H1 (cell line): ENCODE measurements around the gene HLF. TPM values are rescaled to one million over a fixed set of nuclear protein-coding genes. Genes with fewer than 3 reads are reported as not detected.

Source experiments
- CTCF ChIA-PET: fragments of 300-600 bp; sonication (Branson Sonifier 250); formaldehyde crosslinking; loops from one replicate; lab custom pipeline; 2021; ENCODE audit not compliant: partially characterized antibody; lab: Charles Lee
- POLR2A ChIA-PET: fragments of 300-600 bp; sonication (Branson Sonifier 250); formaldehyde crosslinking; loops from one replicate; lab custom pipeline; 2021; ENCODE audit warnings: inconsistent platforms; ENCODE audit not compliant: partially characterized antibody; lab: Charles Lee
- DNase-seq, 2 experiments: peaks; one replicate each; pipeline versions ENCODE4 v3.0.0 to v3.0.0-alpha.2; 2010 to 2022; ENCODE audit warnings: low spot score in 2 of 2, low read depth in 1 of 2, mixed read lengths in 1 of 2
- FAIRE-seq: peaks from 2 replicates; lab custom pipeline; 2011; peaks lifted over from hg19 to GRCh38; lab: Jason Lieb, UNC
- H2AFZ ChIP-seq: 2 replicates; pipeline ENCODE4 v1.8.1; 2012; ENCODE audit warnings: low read length, inconsistent platforms
- H2AK5ac ChIP-seq: 2 replicates; pipeline ENCODE4 v1.6.1; 2013; ENCODE audit warnings: low read depth, low read length
- H2BK120ac ChIP-seq: replicated peaks from 2 replicates; pipeline ENCODE3; 2013; ENCODE audit warnings: low read depth, low read length, inconsistent platforms
- H2BK12ac ChIP-seq: 2 replicates; pipeline ENCODE4 v1.6.1; 2013; ENCODE audit warnings: low read depth, low read length
- H2BK15ac ChIP-seq: 2 replicates; pipeline ENCODE4 v1.6.1; 2013; ENCODE audit warnings: low read length
- H2BK20ac ChIP-seq: 2 replicates; pipeline ENCODE4 v1.6.1; 2013; ENCODE audit warnings: low read length
- H2BK5ac ChIP-seq: 2 replicates; pipeline ENCODE4 v1.6.1; 2013; ENCODE audit warnings: low read depth, low read length
- H3K14ac ChIP-seq: 2 replicates; pipeline ENCODE4 v1.6.1; 2013; ENCODE audit warnings: inconsistent platforms; ENCODE audit not compliant: insufficient read length
- H3K18ac ChIP-seq: 2 replicates; pipeline ENCODE4 v1.6.1; 2013; ENCODE audit warnings: low read length; ENCODE audit errors: extremely low read depth
- H3K23ac ChIP-seq: 2 replicates; pipeline ENCODE4 v1.6.1; 2013; ENCODE audit warnings: inconsistent platforms; ENCODE audit not compliant: insufficient read length
- H3K23me2 ChIP-seq: 2 replicates; pipeline ENCODE4 v1.6.1; 2013; ENCODE audit warnings: low read depth, low read length
- H3K27ac ChIP-seq: 2 replicates; pipeline ENCODE4 v1.6.1; 2011; ENCODE audit warnings: low read depth, low read length, inconsistent platforms
- H3K27me3 ChIP-seq, 4 experiments: replicated peaks in 1 of 4; 1 replicate in 1 of 4; 2 replicates in 3 of 4; pipeline versions ENCODE4 v1.6.1 to v1.8.1; 2011 to 2013; ENCODE audit warnings: low read length in 3 of 4, mild to moderate bottlenecking in 3 of 4, inconsistent platforms in 2 of 4, mixed read lengths in 2 of 4, moderate library complexity in 1 of 4; ENCODE audit not compliant: control insufficient read depth in 3 of 4, insufficient read depth in 3 of 4; ENCODE audit errors: extremely low read depth in 1 of 4
- H3K36me3 ChIP-seq, 4 experiments: 2 replicates each; pipeline versions ENCODE4 v1.6.1 to v1.8.1; 2011 to 2013; ENCODE audit warnings: mild to moderate bottlenecking in 4 of 4, low read length in 3 of 4, moderate library complexity in 2 of 4, control low read depth in 1 of 4, inconsistent platforms in 1 of 4; ENCODE audit not compliant: insufficient read depth in 4 of 4, control insufficient read depth in 2 of 4
- H3K4ac ChIP-seq: replicated peaks from 2 replicates; pipeline ENCODE3; 2013; ENCODE audit warnings: low read length, low read depth, mixed read lengths, inconsistent platforms; ENCODE audit not compliant: insufficient read length
- H3K4me1 ChIP-seq, 4 experiments: replicated peaks in 1 of 4; 1 replicate in 1 of 4; 2 replicates in 3 of 4; pipeline versions ENCODE4 v1.6.1 to v1.8.1; 2011 to 2013; ENCODE audit warnings: low read length in 3 of 4, inconsistent platforms in 2 of 4, mixed read lengths in 1 of 4; ENCODE audit not compliant: insufficient read depth in 4 of 4, control insufficient read depth in 3 of 4
- H3K4me2 ChIP-seq, 2 experiments: 2 replicates each; pipeline versions ENCODE4 v1.6.1 to v1.8.1; 2011 to 2013; ENCODE audit warnings: low read depth in 2 of 2, low read length in 2 of 2, control low read depth in 1 of 2, inconsistent platforms in 1 of 2, mild to moderate bottlenecking in 1 of 2; ENCODE audit not compliant: insufficient read depth in 1 of 2
- H3K4me3 ChIP-seq, 4 experiments: fragments of 200-600, 300-600 bp in 1 of 4; sonication (generic), shearing (Covaris generic), sonication (Bioruptor Twin) in 1 of 4; 2 replicates each; pipeline versions ENCODE4 v1.5.1 to v1.8.1; 2011 to 2016; ENCODE audit warnings: low read length in 4 of 4, low read depth in 3 of 4, control low read depth in 2 of 4, inconsistent platforms in 2 of 4, mild to moderate bottlenecking in 2 of 4, mixed read lengths in 1 of 4, moderate library complexity in 1 of 4; ENCODE audit not compliant: insufficient read depth in 2 of 4; ENCODE audit errors: extremely low read depth in 1 of 4
- H3K56ac ChIP-seq: replicated peaks from 2 replicates; pipeline ENCODE3; 2013; ENCODE audit warnings: low read depth, mild to moderate bottlenecking, mixed read lengths, low read length, inconsistent platforms; ENCODE audit not compliant: insufficient read length
- H3K79me1 ChIP-seq: 2 replicates; pipeline ENCODE4 v1.6.1; 2013; ENCODE audit warnings: low read depth, low read length, control low read depth
- H3K79me2 ChIP-seq, 2 experiments: 2 replicates each; pipeline versions ENCODE4 v1.6.1 to v1.8.1; 2012 to 2013; ENCODE audit warnings: low read length in 2 of 2, mild to moderate bottlenecking in 2 of 2, inconsistent platforms in 1 of 2; ENCODE audit not compliant: insufficient read depth in 2 of 2, control insufficient read depth in 1 of 2
- H3K9ac ChIP-seq, 4 experiments: replicated peaks in 1 of 4; 1 replicate in 1 of 4; 2 replicates in 3 of 4; pipeline versions ENCODE4 v1.6.1 to v1.8.1; 2011 to 2013; ENCODE audit warnings: low read depth in 3 of 4, low read length in 3 of 4, control low read depth in 2 of 4, mild to moderate bottlenecking in 2 of 4, moderate library complexity in 2 of 4, inconsistent platforms in 1 of 4; ENCODE audit errors: extremely low read depth in 1 of 4
- H3K9me3 ChIP-seq, 2 experiments: 2 replicates each; pipeline versions ENCODE4 v1.6.1 to v1.8.1; 2012 to 2013; ENCODE audit warnings: mild to moderate bottlenecking in 2 of 2, moderate library complexity in 2 of 2, control low read depth in 1 of 2, inconsistent platforms in 1 of 2, low read depth in 1 of 2, low read length in 1 of 2, mixed read lengths in 1 of 2; ENCODE audit not compliant: insufficient read depth in 2 of 2
- H4K20me1 ChIP-seq, 2 experiments: replicated peaks in 1 of 2; 2 replicates each; pipeline versions ENCODE3 to v1.8.1; 2011 to 2013; ENCODE audit warnings: inconsistent platforms in 2 of 2, low read length in 2 of 2, mild to moderate bottlenecking in 1 of 2; ENCODE audit not compliant: insufficient read depth in 2 of 2, control insufficient read depth in 1 of 2
- H4K5ac ChIP-seq: 2 replicates; pipeline ENCODE4 v1.6.1; 2013; ENCODE audit warnings: low read length, low read depth, mixed read lengths, inconsistent platforms; ENCODE audit not compliant: insufficient read length
- H4K8ac ChIP-seq: 2 replicates; pipeline ENCODE4 v1.8.0; 2013; ENCODE audit warnings: mild to moderate bottlenecking, moderate library complexity, low read length, inconsistent platforms; ENCODE audit not compliant: insufficient read depth; ENCODE audit errors: extremely low read depth
- H4K91ac ChIP-seq: replicated peaks from 2 replicates; pipeline ENCODE3; 2013; ENCODE audit warnings: low read length, mixed read lengths, inconsistent platforms; ENCODE audit not compliant: insufficient read length
- BRCA1 ChIP-seq: IDR thresholded peaks from 2 replicates; pipeline ENCODE4 v1.6.1; 2012; ENCODE audit warnings: low read depth, low read length, improper control_type of control experiment
- CEBPB ChIP-seq: IDR thresholded peaks from 2 replicates; pipeline ENCODE4 v1.6.1; 2012; ENCODE audit warnings: low read depth, low read length
- JUND ChIP-seq: IDR thresholded peaks from 2 replicates; pipeline ENCODE4 v1.6.1; 2011; ENCODE audit warnings: mild to moderate bottlenecking, improper control_type of control experiment, low read length
- KDM1A ChIP-seq: fragments of 200-600, 300-600 bp; sonication (generic); IDR thresholded peaks from 2 replicates; pipeline ENCODE4 v1.7.1; 2016; ENCODE audit warnings: mild to moderate bottlenecking, low read length, borderline replicate concordance
- NRF1 ChIP-seq: IDR thresholded peaks from 2 replicates; pipeline ENCODE4 v1.6.1; 2011; ENCODE audit warnings: mild to moderate bottlenecking, low read depth, low read length, improper control_type of control experiment
- RAD21 ChIP-seq, 2 experiments: IDR thresholded peaks in 1 of 2; conservative IDR thresholded peaks in 1 of 2; 2 replicates each; pipeline ENCODE4 v1.6.1; 2011; ENCODE audit warnings: low read depth in 2 of 2, low read length in 2 of 2, improper control_type of control experiment in 1 of 2, inconsistent platforms in 1 of 2, mild to moderate bottlenecking in 1 of 2, moderate library complexity in 1 of 2
- SAP30 ChIP-seq: fragments of 300-600 bp; sonication (generic); IDR thresholded peaks from 2 replicates; pipeline ENCODE4 v1.7.1; 2012; ENCODE audit warnings: low read length, moderate library complexity, mild to moderate bottlenecking, inconsistent platforms; ENCODE audit not compliant: insufficient read depth, insufficient replicate concordance
- SP2 ChIP-seq: IDR thresholded peaks from 2 replicates; pipeline ENCODE4 v1.6.1; 2012; ENCODE audit warnings: mild to moderate bottlenecking, low read length, inconsistent platforms
- WGBS, 2 experiments: shearing (Covaris generic) in 1 of 2; methylation state at CpG; one replicate each; pipeline versions ENCODE4 v1.1.6 to v1.1.7; 2013 to 2015; ENCODE audit warnings: low lambda C conversion rate in 2 of 2, mixed read lengths in 2 of 2, inconsistent platforms in 1 of 2, low coverage in 1 of 2, missing lambda C conversion rate in 1 of 2; ENCODE audit not compliant: insufficient replicate concordance in 2 of 2, insufficient coverage in 1 of 2, insufficient read length in 1 of 2; ENCODE audit errors: extremely low coverage in 1 of 2, missing lambda C conversion rate in 1 of 2; 5-methylcytosine and 5-hydroxymethylcytosine counted together
- polyA plus RNA-seq, 7 experiments: library from polyadenylated mRNA; depleted of rRNA in 3 of 7; stranded (reverse) in 5 of 7; unstranded in 2 of 7; fragments of >200 nt in 5 of 7; fragments of 200-250 nt in 2 of 7; gene quantifications; 1 replicate in 5 of 7; 2 replicates in 1 of 7; 4 replicates in 1 of 7; pipeline versions ENCODE4 v1.2.1 to v1.2.3, GENCODE V29; 2011 to 2013; ENCODE audit warnings: missing spikeins in 2 of 7, mixed read lengths in 2 of 7
- total RNA-seq: library from RNA; stranded (reverse); fragmentation: NEBNext Ultra II Directional; extraction: Animal tissue kit (Norgen Biotek cat#: 25700); gene quantifications from 2 replicates; pipeline ENCODE4 v1.2.1, GENCODE V29; 2021

HLF gene
- total and polyA plus RNA-seq, 2 of the 8 experiments (the other 6 are each of a cell fraction or from before 2014, with no cell fraction given), result 0.39 to 0.60 TPM

DNA sequence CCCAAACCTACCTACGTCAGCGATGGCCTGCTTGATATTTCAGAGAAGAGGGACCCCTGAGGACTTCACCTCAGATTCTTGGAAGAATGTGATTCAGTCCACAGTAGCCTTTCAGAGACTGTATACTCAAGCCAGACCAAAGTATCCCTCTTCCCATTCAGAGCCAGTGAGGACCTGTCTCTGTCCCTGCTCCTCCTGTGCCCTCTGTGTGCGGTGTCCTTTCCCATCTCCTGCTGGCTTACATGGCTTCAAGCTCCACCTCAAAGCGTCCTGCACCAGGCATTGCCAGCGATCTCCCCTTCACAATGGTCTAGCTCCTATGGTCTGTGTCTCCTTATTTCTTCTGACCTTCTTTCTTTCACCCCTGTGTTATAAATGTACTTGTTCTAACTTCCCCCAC, 39.5 kb upstream of the HLF start:
- FAIRE-seq, result no peak
- Histone ChIP-seq H3K4me3 (no peak overlapping the region), H2BK12ac (no peak overlapping the region), H2BK20ac (no peak overlapping the region), H2AFZ (no peak overlapping the region), H3K56ac (no peak overlapping the region), H3K79me1 (no peaks in the 10 kb centered on the region), H3K4ac (no peak overlapping the region)
- no peak for DNase-seq
- POLR2A ChIA-PET, result no interaction called here
- TF ChIP-seq KDM1A (no peak), BRCA1 (no peak), NRF1 (no peak), JUND (no peak), RAD21 (IDR thresholded peaks at IDR 0.05 in 1 of 2, conservative IDR thresholded peaks at IDR 0.05 in 1 of 2; ENCODE audit: low read depth in 2 of 2, low read length in 2 of 2) (no peak), CEBPB (no peak), SP2 (no peak), SAP30 (no peak)
- TF ChIP-seq, all 59 proteins: peak for 0
- no peak overlapping the region for H3K23ac ChIP-seq
- no peak overlapping the region for H3K4me2 ChIP-seq
- no peak overlapping the region for H3K18ac ChIP-seq
- no peak overlapping the region for H3K9ac ChIP-seq
- WGBS, 2 experiments, result 84% methylated on average over 5 of the region's 5 CpGs; no CpG with 5 or more reads in 1 of the 2 experiments
- no peaks in the 10 kb centered on the region for H3K36me3 ChIP-seq
- H4K8ac ChIP-seq, result no peak overlapping the region
- H3K14ac ChIP-seq, result no peak overlapping the region
- no peak overlapping the region for H2BK5ac ChIP-seq
- no peaks in the 10 kb centered on the region for H3K27me3 ChIP-seq
- no peaks in the 10 kb centered on the region for H3K4me1 ChIP-seq
- H4K20me1 ChIP-seq, result no peaks in the 10 kb centered on the region
- H2BK15ac ChIP-seq, result no peak overlapping the region
- H3K9me3 ChIP-seq, result no peaks in the 10 kb centered on the region
- CTCF ChIA-PET, result no interaction called here
- H2AK5ac ChIP-seq, result no peak overlapping the region
- no peaks in the 10 kb centered on the region for H3K23me2 ChIP-seq
- H2BK120ac ChIP-seq, result no peak overlapping the region
- H3K27ac ChIP-seq, result no peak overlapping the region
- H4K5ac ChIP-seq, result no peak overlapping the region
- no peak overlapping the region for H4K91ac ChIP-seq
- no peaks in the 10 kb centered on the region for H3K79me2 ChIP-seq
